K562 (cell line): ENCODE measurements around the gene L3MBTL3. TPM values are rescaled to one million over a fixed set of nuclear protein-coding genes. Genes with fewer than 3 reads are reported as not detected.

Experiments used
- ATAC-seq: fragments of 200-7000 bp; cut with Tn5 transposase; 3 replicates; pipeline ENCODE4 v1.9.1; 2020; ENCODE audit warnings: moderate library complexity
- BruUV-seq: library from RNA; stranded (reverse); fragments of 400-500 nt; replicated peaks from 2 replicates; lab custom pipeline; 2021; lab: Mats Ljungman, UMichigan
- CTCF ChIA-PET: fragments of 300-600 bp; formaldehyde crosslinking; extraction: SDS; loops from one replicate; lab custom pipeline; 2021; ENCODE audit warnings: low intra/inter-chr PET ratio; lab: Yijun Ruan, JAX
- POLR2A ChIA-PET: fragments of 300-600, 350-650 bp; sonication (Branson Sonifier 250); formaldehyde crosslinking; extraction: SDS; loops from one replicate; lab custom pipeline; 2021; ENCODE audit warnings: antibody characterized with exemption, inconsistent platforms; lab: Yijun Ruan, JAX
- DNase-seq, 4 experiments: peaks; one replicate each; pipeline versions ENCODE4 v3.0.0 to v3.0.0-alpha.2; 2011 to 2018; ENCODE audit warnings: low spot score in 3 of 4, mixed read lengths in 3 of 4; ENCODE audit errors: extremely low read depth in 1 of 4
- FAIRE-seq: peaks from 2 replicates; lab custom pipeline; 2011; peaks lifted over from hg19 to GRCh38; lab: Jason Lieb, UNC
- H2AFZ ChIP-seq: 2 replicates; pipeline ENCODE4 v1.6.0; 2011; ENCODE audit warnings: low read depth, low read length, control low read depth, inconsistent platforms
- H3K27ac ChIP-seq: fragments of 200-600 bp; 3 replicates; pipeline ENCODE4 v1.8.0; 2011; ENCODE audit warnings: low read depth, mild to moderate bottlenecking, control low read depth, inconsistent platforms, low read length, moderate library complexity, mixed read lengths; ENCODE audit errors: extremely low read depth
- H3K27me3 ChIP-seq, 2 experiments: fragments of 300-600 bp in 1 of 2; 2 replicates in 1 of 2; 3 replicates in 1 of 2; pipeline versions ENCODE4 v1.6.0 to v1.8.0; 2011; ENCODE audit warnings: inconsistent platforms in 2 of 2, low read length in 2 of 2, mild to moderate bottlenecking in 1 of 2, mixed read lengths in 1 of 2, moderate library complexity in 1 of 2; ENCODE audit not compliant: control insufficient read depth in 2 of 2, insufficient read depth in 2 of 2
- H3K36me3 ChIP-seq: fragments of 300-600 bp; 3 replicates; pipeline ENCODE4 v1.8.0; 2011; ENCODE audit warnings: mild to moderate bottlenecking, low read length, inconsistent platforms; ENCODE audit not compliant: control insufficient read depth, insufficient read depth
- H3K4me1 ChIP-seq, 2 experiments: fragments of 200-600 bp in 1 of 2; replicated peaks in 1 of 2; 2 replicates in 1 of 2; 3 replicates in 1 of 2; pipeline versions ENCODE4 v1.5.1 to v1.8.0; 2011; ENCODE audit warnings: inconsistent platforms in 2 of 2, low read length in 2 of 2, mild to moderate bottlenecking in 1 of 2, mixed read lengths in 1 of 2, moderate library complexity in 1 of 2; ENCODE audit not compliant: control insufficient read depth in 2 of 2, insufficient read depth in 2 of 2
- H3K4me2 ChIP-seq: 2 replicates; pipeline ENCODE4 v1.6.1; 2011; ENCODE audit warnings: low read length, control low read depth, inconsistent platforms, mixed read lengths; ENCODE audit not compliant: insufficient read depth
- H3K4me3 ChIP-seq: fragments of 200-600 bp; sonication (generic), shearing (Covaris generic); 2 replicates; pipeline ENCODE4 v1.5.1; 2016; ENCODE audit warnings: control low read depth, inconsistent platforms
- H3K79me2 ChIP-seq: fragments of 200-600 bp; 3 replicates; pipeline ENCODE4 v1.8.0; 2011; ENCODE audit warnings: low read length, inconsistent platforms; ENCODE audit not compliant: control insufficient read depth, insufficient read depth
- H3K9ac ChIP-seq, 2 experiments: 2 replicates each; pipeline versions ENCODE4 v1.6.0 to v1.6.1; 2011; ENCODE audit warnings: low read depth in 2 of 2, low read length in 2 of 2, control low read depth in 1 of 2, inconsistent platforms in 1 of 2, mild to moderate bottlenecking in 1 of 2, mixed read lengths in 1 of 2; ENCODE audit not compliant: insufficient read depth in 1 of 2
- H3K9me1 ChIP-seq: one replicate; pipeline ENCODE4 v1.6.0; 2011; ENCODE audit warnings: inconsistent platforms, mild to moderate bottlenecking, low read length, moderate library complexity; ENCODE audit not compliant: control insufficient read depth, insufficient read depth
- H3K9me3 ChIP-seq: replicated peaks from 2 replicates; pipeline ENCODE4 v1.5.1; 2011; ENCODE audit warnings: low read depth, low read length, inconsistent platforms; ENCODE audit not compliant: control insufficient read depth, insufficient read depth
- H4K20me1 ChIP-seq: replicated peaks from 2 replicates; pipeline ENCODE4 v1.6.1; 2011; ENCODE audit warnings: low read length, inconsistent platforms, mixed read lengths; ENCODE audit not compliant: control insufficient read depth, insufficient read depth
- HDGF ChIP-seq: fragments of 450-650 bp; IDR thresholded peaks from 2 replicates; pipeline ENCODE4 v1.6.1; 2016
- SNRNP70 ChIP-seq: fragments of 200-400 bp; formaldehyde crosslinking; optimal IDR thresholded peaks from 2 replicates; pipeline ENCODE3; 2017; ENCODE audit warnings: low read depth, low read length
- TRIM28 ChIP-seq: fragments of 450-650 bp; IDR thresholded peaks from 2 replicates; pipeline ENCODE4 v1.6.1; 2017
- ZBTB17 ChIP-seq: fragments of 450-650 bp; formaldehyde crosslinking; IDR thresholded peaks from 2 replicates; pipeline ENCODE4 v1.4.0; 2020; ENCODE audit warnings: mild to moderate bottlenecking
- WGBS: fragments of 100-300 bp; shearing (Covaris generic); methylation state at CpG from one replicate; pipeline ENCODE4 v1.1.6; 2016; ENCODE audit warnings: low coverage, mixed read lengths; ENCODE audit not compliant: insufficient coverage; ENCODE audit errors: missing lambda C conversion rate; 5-methylcytosine and 5-hydroxymethylcytosine counted together
- in situ Hi-C: fragments of 300-500 bp; cut with MboI; formaldehyde crosslinking; loops from 4 replicates; pipeline ENCODE4 v1.15.0; 2018; ENCODE audit warnings: inconsistent platforms, mixed read lengths
- intact Hi-C: fragments of 100-400 bp; cut with micrococcal nuclease; formaldehyde crosslinking; loops from 2 replicates; pipeline ENCODE4 v1.14.2; 2022
- polyA plus RNA-seq, 8 experiments: library from polyadenylated mRNA; depleted of rRNA in 4 of 8; stranded (reverse) in 5 of 8; unstranded in 3 of 8; fragments of >200 nt; fragmentation: Nextera tagmentation in 2 of 8; fragmentation: Illumina TruSeq in 1 of 8; extraction: Ambion mirVana in 2 of 8; extraction: Trizol in 1 of 8; gene quantifications; 2 replicates each; pipeline versions ENCODE4 v1.2.1 to v1.2.3, GENCODE V29; 2011 to 2014; ENCODE audit warnings: inconsistent platforms in 1 of 8, missing spikeins in 1 of 8
- total RNA-seq, 7 experiments: library from RNA; depleted of rRNA in 6 of 7; stranded (reverse); fragments of >200 nt in 6 of 7; fragmentation: Illumina TruSeq in 2 of 7; extraction: Trizol in 2 of 7; gene quantifications; 2 replicates each; pipeline versions ENCODE4 v1.2.1 to v1.2.3, GENCODE V29; 2011 to 2021; ENCODE audit warnings: low replicate concordance in 1 of 7
- TF ChIP-seq, protein P1 (sequence below): sonication (generic); formaldehyde crosslinking; IDR thresholded peaks from 2 replicates; pipeline ENCODE4 v1.4.0; 2020; ENCODE audit warnings: mild to moderate bottlenecking, missing genetic modification reagents
- TF ChIP-seq, protein P2 (sequence below): fragments of 450-650 bp; IDR thresholded peaks from 2 replicates; pipeline ENCODE4 v1.6.1; 2016; ENCODE audit warnings: borderline replicate concordance
- TF ChIP-seq, protein P3 (sequence below): fragments of 450-650 bp; formaldehyde crosslinking; IDR thresholded peaks from 2 replicates; pipeline ENCODE4 v1.4.0; 2022; ENCODE audit warnings: mild to moderate bottlenecking, moderate library complexity

Gene L3MBTL3
- total and polyA plus RNA-seq, 9 of the 15 experiments (the other 6 are each of a cell fraction or from before 2014, with no cell fraction given) = 0.83 to 6.9 (median 5.4) TPM

DNA sequence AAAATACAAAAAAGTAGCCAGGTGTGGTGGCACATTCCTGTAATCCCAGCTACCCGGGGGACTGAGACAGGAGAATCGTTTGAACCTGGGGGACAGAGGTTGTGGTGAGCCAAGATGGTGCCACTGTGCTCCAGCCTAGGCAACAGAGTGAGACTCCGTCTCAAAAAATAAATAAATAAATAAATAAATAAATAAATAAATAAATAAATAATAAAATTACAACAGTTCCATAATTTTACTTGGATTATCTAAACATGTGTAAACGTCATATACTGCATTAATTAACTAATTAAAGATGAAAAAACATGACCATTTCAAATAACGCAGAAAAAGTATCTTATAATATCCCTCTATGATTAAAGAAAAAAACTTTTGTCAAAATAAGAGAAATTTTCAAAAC is 138.5 kb downstream of the L3MBTL3 start:
- intact Hi-C loops = no loop called here
- H3K27me3 ChIP-seq = no peaks in the 10 kb centered on the region
- in situ Hi-C loops = no loop called here
- H3K4me2 ChIP-seq = no peak overlapping the region
- H3K36me3 ChIP-seq = no peaks in the 10 kb centered on the region
- no peak overlapping the region for H2AFZ ChIP-seq
- no peak overlapping the region for H3K4me3 ChIP-seq
- no peak for FAIRE-seq
- no peaks in the 10 kb centered on the region for H4K20me1 ChIP-seq
- H3K9me1 ChIP-seq = no peaks in the 10 kb centered on the region
- H3K9ac ChIP-seq = no peak overlapping the region
- no peak for ATAC-seq
- no peak for DNase-seq
- H3K79me2 ChIP-seq = no peaks in the 10 kb centered on the region
- no TSS peak for BruUV-seq
- CTCF ChIA-PET = no interaction called here
- H3K9me3 ChIP-seq = no peaks in the 10 kb centered on the region
- H3K4me1 ChIP-seq = no peaks in the 10 kb centered on the region; a peak in 1 of 5 replicates
- POLR2A ChIA-PET = no interaction called here
- no peak overlapping the region for H3K27ac ChIP-seq
- 7% methylated on average over 5 of the region's 5 CpGs for WGBS
- TF ChIP-seq, protein P1, sequence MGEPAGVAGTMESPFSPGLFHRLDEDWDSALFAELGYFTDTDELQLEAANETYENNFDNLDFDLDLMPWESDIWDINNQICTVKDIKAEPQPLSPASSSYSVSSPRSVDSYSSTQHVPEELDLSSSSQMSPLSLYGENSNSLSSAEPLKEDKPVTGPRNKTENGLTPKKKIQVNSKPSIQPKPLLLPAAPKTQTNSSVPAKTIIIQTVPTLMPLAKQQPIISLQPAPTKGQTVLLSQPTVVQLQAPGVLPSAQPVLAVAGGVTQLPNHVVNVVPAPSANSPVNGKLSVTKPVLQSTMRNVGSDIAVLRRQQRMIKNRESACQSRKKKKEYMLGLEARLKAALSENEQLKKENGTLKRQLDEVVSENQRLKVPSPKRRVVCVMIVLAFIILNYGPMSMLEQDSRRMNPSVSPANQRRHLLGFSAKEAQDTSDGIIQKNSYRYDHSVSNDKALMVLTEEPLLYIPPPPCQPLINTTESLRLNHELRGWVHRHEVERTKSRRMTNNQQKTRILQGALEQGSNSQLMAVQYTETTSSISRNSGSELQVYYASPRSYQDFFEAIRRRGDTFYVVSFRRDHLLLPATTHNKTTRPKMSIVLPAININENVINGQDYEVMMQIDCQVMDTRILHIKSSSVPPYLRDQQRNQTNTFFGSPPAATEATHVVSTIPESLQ (CRISPR knock-in tag) = no peak
- TF ChIP-seq SNRNP70 (no peak), TRIM28 (no peak), ZBTB17 (CRISPR knock-in tag) (no peak), HDGF (no peak)
- TF ChIP-seq, protein P2, sequence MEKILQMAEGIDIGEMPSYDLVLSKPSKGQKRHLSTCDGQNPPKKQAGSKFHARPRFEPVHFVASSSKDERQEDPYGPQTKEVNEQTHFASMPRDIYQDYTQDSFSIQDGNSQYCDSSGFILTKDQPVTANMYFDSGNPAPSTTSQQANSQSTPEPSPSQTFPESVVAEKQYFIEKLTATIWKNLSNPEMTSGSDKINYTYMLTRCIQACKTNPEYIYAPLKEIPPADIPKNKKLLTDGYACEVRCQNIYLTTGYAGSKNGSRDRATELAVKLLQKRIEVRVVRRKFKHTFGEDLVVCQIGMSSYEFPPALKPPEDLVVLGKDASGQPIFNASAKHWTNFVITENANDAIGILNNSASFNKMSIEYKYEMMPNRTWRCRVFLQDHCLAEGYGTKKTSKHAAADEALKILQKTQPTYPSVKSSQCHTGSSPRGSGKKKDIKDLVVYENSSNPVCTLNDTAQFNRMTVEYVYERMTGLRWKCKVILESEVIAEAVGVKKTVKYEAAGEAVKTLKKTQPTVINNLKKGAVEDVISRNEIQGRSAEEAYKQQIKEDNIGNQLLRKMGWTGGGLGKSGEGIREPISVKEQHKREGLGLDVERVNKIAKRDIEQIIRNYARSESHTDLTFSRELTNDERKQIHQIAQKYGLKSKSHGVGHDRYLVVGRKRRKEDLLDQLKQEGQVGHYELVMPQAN = no peak
- TF ChIP-seq, protein P3, sequence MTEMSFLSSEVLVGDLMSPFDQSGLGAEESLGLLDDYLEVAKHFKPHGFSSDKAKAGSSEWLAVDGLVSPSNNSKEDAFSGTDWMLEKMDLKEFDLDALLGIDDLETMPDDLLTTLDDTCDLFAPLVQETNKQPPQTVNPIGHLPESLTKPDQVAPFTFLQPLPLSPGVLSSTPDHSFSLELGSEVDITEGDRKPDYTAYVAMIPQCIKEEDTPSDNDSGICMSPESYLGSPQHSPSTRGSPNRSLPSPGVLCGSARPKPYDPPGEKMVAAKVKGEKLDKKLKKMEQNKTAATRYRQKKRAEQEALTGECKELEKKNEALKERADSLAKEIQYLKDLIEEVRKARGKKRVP = no peak
